Neuronal stem cell (in vitro differentiated cells): ENCODE results near the gene TUSC7.

ENCODE experiments used
- DNase-seq: peaks from one replicate; pipeline ENCODE4 v3.0.0-alpha.2; 2013; ENCODE audit warnings: low spot score
- H2AFZ ChIP-seq: one replicate; pipeline ENCODE4 v1.6.1; 2013; ENCODE audit warnings: mild to moderate bottlenecking, low read length, inconsistent platforms
- H2AK5ac ChIP-seq: 2 replicates; pipeline ENCODE4 v1.6.1; 2013; ENCODE audit warnings: low read depth, mild to moderate bottlenecking, inconsistent platforms, low read length, moderate library complexity, mixed read lengths
- H2BK120ac ChIP-seq: 2 replicates; pipeline ENCODE4 v1.6.1; 2013; ENCODE audit warnings: low read depth, mild to moderate bottlenecking, inconsistent platforms, low read length, moderate library complexity, mixed read lengths
- H2BK12ac ChIP-seq: one replicate; pipeline ENCODE4 v1.6.1; 2013; ENCODE audit warnings: low read length, inconsistent platforms
- H2BK15ac ChIP-seq: 2 replicates; pipeline ENCODE4 v1.6.1; 2013; ENCODE audit warnings: mild to moderate bottlenecking, low read length, inconsistent platforms, mixed read lengths
- H2BK5ac ChIP-seq: one replicate; pipeline ENCODE4 v1.6.1; 2013; ENCODE audit warnings: inconsistent platforms, mild to moderate bottlenecking, low read length, moderate library complexity
- H3K14ac ChIP-seq: one replicate; pipeline ENCODE4 v1.6.1; 2013; ENCODE audit warnings: low read length, inconsistent platforms
- H3K18ac ChIP-seq: 2 replicates; pipeline ENCODE4 v1.6.1; 2013; ENCODE audit warnings: low read length, inconsistent platforms
- H3K23ac ChIP-seq: 2 replicates; pipeline ENCODE4 v1.6.1; 2013; ENCODE audit warnings: low read depth, mild to moderate bottlenecking, mixed read lengths, low read length, inconsistent platforms; ENCODE audit not compliant: poor library complexity
- H3K27ac ChIP-seq: replicated peaks from 3 replicates; pipeline ENCODE4 v1.5.1; 2013; ENCODE audit warnings: low read length, inconsistent platforms
- H3K27me3 ChIP-seq, 3 experiments: 2 replicates each; pipeline ENCODE4 v1.6.1; 2013; ENCODE audit warnings: low read length in 3 of 3, mild to moderate bottlenecking in 2 of 3, inconsistent platforms in 1 of 3, low read depth in 1 of 3, mixed read lengths in 1 of 3, moderate library complexity in 1 of 3; ENCODE audit not compliant: control insufficient read depth in 3 of 3, insufficient read depth in 3 of 3
- H3K36me3 ChIP-seq, 2 donors: replicated peaks in 1 of 2; 2 replicates each; pipeline ENCODE4 v1.6.1; 2013; ENCODE audit warnings: low read length in 2 of 2; ENCODE audit not compliant: control insufficient read depth in 2 of 2, insufficient read depth in 2 of 2
- H3K4ac ChIP-seq: 2 replicates; pipeline ENCODE4 v1.6.1; 2013; ENCODE audit warnings: inconsistent platforms, mild to moderate bottlenecking, low read length, moderate library complexity
- H3K4me1 ChIP-seq, 2 donors: 1 replicate in 1 of 2; 2 replicates in 1 of 2; pipeline ENCODE4 v1.6.1; 2013; ENCODE audit warnings: low read length in 2 of 2, low read depth in 1 of 2; ENCODE audit not compliant: control insufficient read depth in 2 of 2, insufficient read depth in 1 of 2
- H3K4me2 ChIP-seq: one replicate; pipeline ENCODE4 v1.6.1; 2013; ENCODE audit warnings: mild to moderate bottlenecking, low read length, inconsistent platforms; ENCODE audit not compliant: insufficient read depth, poor library complexity, severe bottlenecking
- H3K4me3 ChIP-seq, 2 donors: 2 replicates each; pipeline ENCODE4 v1.5.1; 2013; ENCODE audit warnings: low read length in 2 of 2, mild to moderate bottlenecking in 2 of 2, inconsistent platforms in 1 of 2, moderate library complexity in 1 of 2
- H3K79me1 ChIP-seq: one replicate; pipeline ENCODE4 v1.6.1; 2013; ENCODE audit warnings: low read depth, mild to moderate bottlenecking, inconsistent platforms, low read length, moderate library complexity
- H3K9ac ChIP-seq: one replicate; pipeline ENCODE4 v1.6.1; 2013; ENCODE audit warnings: mild to moderate bottlenecking, low read depth, low read length, inconsistent platforms; ENCODE audit not compliant: poor library complexity
- H3K9me3 ChIP-seq, 2 donors: replicated peaks in 1 of 2; 2 replicates each; pipeline versions ENCODE3 to v1.6.1; 2013; ENCODE audit warnings: low read length in 2 of 2, mild to moderate bottlenecking in 2 of 2, inconsistent platforms in 1 of 2, low read depth in 1 of 2, mixed read lengths in 1 of 2, moderate library complexity in 1 of 2; ENCODE audit not compliant: control insufficient read depth in 2 of 2, insufficient read depth in 1 of 2
- H4K8ac ChIP-seq: one replicate; pipeline ENCODE4 v1.6.1; 2013; ENCODE audit warnings: low read depth, mild to moderate bottlenecking, inconsistent platforms, low read length, moderate library complexity
- H4K91ac ChIP-seq: one replicate; pipeline ENCODE4 v1.6.1; 2013; ENCODE audit warnings: low read length, low read depth, mild to moderate bottlenecking, inconsistent platforms; ENCODE audit not compliant: poor library complexity
- WGBS, 2 donors: extraction: QIAGEN DNeasy Blood & Tissue Kit; methylation state at CpG; one replicate each; pipeline ENCODE4 v1.1.7; 2013; ENCODE audit warnings: missing lambda C conversion rate in 2 of 2, mixed read lengths in 1 of 2; ENCODE audit not compliant: insufficient read length in 2 of 2, insufficient replicate concordance in 1 of 2; ENCODE audit errors: extremely low coverage in 2 of 2; 5-methylcytosine and 5-hydroxymethylcytosine counted together

Gene TUSC7

DNA sequence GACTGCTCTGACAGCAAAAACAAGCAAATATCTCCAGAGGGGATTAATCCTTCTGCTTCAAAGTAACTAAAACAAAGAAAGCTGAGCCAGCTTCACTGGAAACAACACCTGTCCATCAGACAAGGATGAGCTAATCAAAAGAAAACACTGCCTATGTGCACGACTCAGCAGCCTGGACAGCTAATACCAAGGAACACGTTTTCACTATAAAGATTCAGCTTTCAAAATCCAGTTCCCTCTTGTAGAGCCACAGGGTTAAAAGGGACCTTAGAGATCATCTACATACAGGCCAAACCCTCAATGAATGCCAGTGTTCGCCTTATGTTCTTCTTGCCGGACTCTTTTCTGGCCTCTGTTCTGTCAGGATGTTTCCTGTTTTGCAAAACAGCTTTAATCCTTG lies 6.9 kb downstream of the TUSC7 start:
- Histone ChIP-seq H2AFZ (peak overlapping the region; percentile 64), H2BK5ac (no peak overlapping the region), H3K36me3 (no peaks in the 10 kb centered on the region), H3K14ac (no peak overlapping the region), H3K4ac (no peak overlapping the region), H3K27ac (no peak overlapping the region), H3K79me1 (no peaks in the 10 kb centered on the region), H3K4me1 (peaks cover 3% of the 10 kb centered on the region in 2 donors), H2AK5ac (no peak overlapping the region), H3K23ac (no peak overlapping the region), H4K8ac (no peak overlapping the region), H3K9me3 (no peaks in the 10 kb centered on the region), H4K91ac (no peak overlapping the region), H3K27me3 (no peaks in the 10 kb centered on the region), H2BK12ac (no peak overlapping the region), H3K4me3 (no peak overlapping the region), H3K4me2 (no peak overlapping the region), H2BK15ac (no peak overlapping the region), H3K18ac (no peak overlapping the region), H2BK120ac (no peak overlapping the region), H3K9ac (no peak overlapping the region)
- WGBS, 2 donors, result no CpG with 5 or more reads among the region's 4 CpGs
- DNase-seq, result no peak

- H3K4me2 ChIP-seq, result no peak overlapping the region
- peaks cover 3% of the 10 kb centered on the region in 2 donors for H3K4me1 ChIP-seq
- H3K27ac ChIP-seq, result no peak overlapping the region
- no CpG with 5 or more reads among the region's 1 CpG for WGBS, 2 donors
- H3K36me3 ChIP-seq, result no peaks in the 10 kb centered on the region
- no peaks in the 10 kb centered on the region for H3K9me3 ChIP-seq
- H3K79me1 ChIP-seq, result no peaks in the 10 kb centered on the region
- H2BK12ac ChIP-seq, result no peak overlapping the region
- no peak overlapping the region for H4K91ac ChIP-seq
- H2BK5ac ChIP-seq, result no peak overlapping the region
- H3K18ac ChIP-seq, result no peak overlapping the region
- H2BK120ac ChIP-seq, result no peak overlapping the region
- no peak overlapping the region for H4K8ac ChIP-seq
- H2AK5ac ChIP-seq, result no peak overlapping the region
- no peak for DNase-seq
- no peak overlapping the region for H3K23ac ChIP-seq
- H3K9ac ChIP-seq, result no peak overlapping the region
- no peak overlapping the region for H3K14ac ChIP-seq
- no peak overlapping the region for H3K4me3 ChIP-seq
- H2AFZ ChIP-seq, result no peak overlapping the region
- H3K27me3 ChIP-seq, result no peaks in the 10 kb centered on the region
- no peak overlapping the region for H2BK15ac ChIP-seq
- H3K4ac ChIP-seq, result no peak overlapping the region
Observed at GRCh38 chr3:116717566-116717965, 8.0 kb downstream of the TUSC7 start.

GRCh38 chr3:116728454-116728853 lies 18.9 kb downstream of the TUSC7 start:
- Histone ChIP-seq H2BK15ac (no peak overlapping the region), H3K14ac (no peak overlapping the region), H3K23ac (no peak overlapping the region), H3K9ac (no peak overlapping the region), H3K27ac (no peak overlapping the region), H2BK120ac (no peak overlapping the region), H3K4me2 (no peak overlapping the region), H4K91ac (no peak overlapping the region), H2AK5ac (no peak overlapping the region), H2BK12ac (no peak overlapping the region), H3K4me3 (no peak overlapping the region), H3K4ac (no peak overlapping the region), H3K79me1 (no peaks in the 10 kb centered on the region), H3K36me3 (no peaks in the 10 kb centered on the region), H3K4me1 (no peaks in the 10 kb centered on the region), H2BK5ac (no peak overlapping the region), H3K18ac (no peak overlapping the region), H2AFZ (no peak overlapping the region), H3K27me3 (no peaks in the 10 kb centered on the region), H4K8ac (no peak overlapping the region), H3K9me3 (no peaks in the 10 kb centered on the region)
- WGBS, 2 donors, result no CpG with 5 or more reads among the region's 2 CpGs
- DNase-seq, result no peak

DNA sequence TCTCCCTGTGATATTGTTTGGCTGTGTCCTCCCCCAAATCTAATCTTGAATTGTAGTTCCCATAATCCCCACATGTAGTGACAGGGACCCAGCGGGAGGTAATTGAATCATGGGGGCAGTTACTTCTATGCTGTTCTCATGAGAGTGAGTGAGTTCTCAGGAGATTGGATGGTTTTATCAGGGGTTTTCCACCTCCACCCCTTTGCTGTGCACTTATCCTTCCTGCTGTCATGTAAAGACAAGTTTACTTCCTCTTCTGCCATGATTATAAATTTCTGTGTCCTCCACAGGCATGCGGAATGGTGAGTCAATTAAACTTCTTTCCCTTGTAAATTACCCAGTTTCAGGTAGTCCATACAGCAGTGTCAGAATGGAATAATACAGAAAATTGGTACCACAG lies 24.7 kb downstream of the TUSC7 start:
- H3K14ac ChIP-seq, result no peak overlapping the region
- H2BK12ac ChIP-seq, result no peak overlapping the region
- H3K4ac ChIP-seq, result no peak overlapping the region
- no peaks in the 10 kb centered on the region for H3K4me1 ChIP-seq
- peaks cover 0 to 2% of the 10 kb centered on the region in 2 donors for H3K9me3 ChIP-seq
- no peak overlapping the region for H3K27ac ChIP-seq
- no peaks in the 10 kb centered on the region for H3K36me3 ChIP-seq
- H3K79me1 ChIP-seq, result no peaks in the 10 kb centered on the region
- no peak overlapping the region for H4K91ac ChIP-seq
- H2BK120ac ChIP-seq, result no peak overlapping the region
- no CpG with 5 or more reads among the region's 2 CpGs for WGBS, 2 donors
- no peak overlapping the region for H3K4me2 ChIP-seq
- H3K4me3 ChIP-seq, result no peak overlapping the region
- H2AK5ac ChIP-seq, result no peak overlapping the region
- no peaks in the 10 kb centered on the region for H3K27me3 ChIP-seq
- H3K18ac ChIP-seq, result no peak overlapping the region
- no peak overlapping the region for H4K8ac ChIP-seq
- H3K9ac ChIP-seq, result no peak overlapping the region
- no peak overlapping the region for H2AFZ ChIP-seq
- DNase-seq, result no peak
- no peak overlapping the region for H3K23ac ChIP-seq
- no peak overlapping the region for H2BK15ac ChIP-seq
- no peak overlapping the region for H2BK5ac ChIP-seq
